Tibial nerve (tissue), 4 donors: Measurements from ENCODE around the gene SPTSSA.

Experiments
- CTCF ChIP-seq, 5 experiments: fragments of 200-600 bp in 3 of 5; fragments of 450-650 bp in 2 of 5; sonication (generic) in 3 of 5; IDR thresholded peaks; one replicate each; pipeline ENCODE4 v1.5.1; 2016 to 2019; ENCODE audit warnings: antibody characterized with exemption in 5 of 5, mild to moderate bottlenecking in 3 of 5, moderate library complexity in 2 of 5
- EP300 ChIP-seq, 2 donors: sonication (generic); formaldehyde crosslinking; IDR thresholded peaks; one replicate each; pipeline ENCODE4 v1.6.1; 2017; ENCODE audit warnings: antibody characterized with exemption in 2 of 2, mild to moderate bottlenecking in 1 of 2
- POLR2A ChIP-seq, 2 donors: fragments of 450-650 bp; IDR thresholded peaks; one replicate each; pipeline ENCODE4 v1.6.1; 2017; ENCODE audit warnings: antibody characterized with exemption in 2 of 2, mild to moderate bottlenecking in 2 of 2, moderate library complexity in 2 of 2

GRCh38 chr14:34449819-34450541, 12.1 kb downstream of the SPTSSA start:
- TF ChIP-seq CTCF (IDR thresholded peaks at IDR 0.05) (no peak), POLR2A (IDR thresholded peaks at IDR 0.05) (no peak), EP300 (IDR thresholded peaks at IDR 0.05) (no peak)
